Measurements from ENCODE around the gene CYP26B1.

DNA sequence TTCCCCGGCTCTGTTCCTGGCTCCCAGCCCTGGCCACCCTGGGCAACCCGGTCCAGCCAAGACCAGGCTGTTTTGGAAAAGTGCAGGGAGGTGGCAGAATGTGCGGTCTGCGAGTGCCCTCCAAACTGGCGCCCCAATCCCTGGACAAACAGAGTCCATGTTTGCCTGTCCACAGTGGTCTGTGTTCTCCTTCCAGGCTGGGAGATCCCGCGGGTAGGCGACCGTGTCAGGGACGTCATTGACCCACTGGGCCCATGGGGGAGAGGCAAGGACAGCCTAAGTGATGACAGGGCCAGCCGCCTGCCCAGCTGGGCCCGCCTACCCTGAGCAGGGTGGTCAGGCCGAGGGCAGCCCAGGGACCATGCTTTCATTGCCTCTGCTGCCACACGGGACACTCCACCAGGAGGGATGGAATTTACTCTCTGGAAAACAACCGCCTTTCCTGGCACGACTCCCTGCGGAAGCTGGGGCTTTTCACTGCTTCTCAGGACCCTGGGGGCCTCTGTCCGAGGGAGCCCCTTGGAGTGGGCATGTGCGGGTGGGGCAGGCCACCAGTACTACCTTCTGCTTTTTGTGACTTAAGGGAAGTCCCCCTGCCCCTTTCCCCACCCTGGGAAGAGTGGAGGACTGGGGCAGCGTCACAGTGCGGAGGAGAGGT is 20.1 kb downstream of the CYP26B1 start:
- TF ChIP-seq, protein P1, sequence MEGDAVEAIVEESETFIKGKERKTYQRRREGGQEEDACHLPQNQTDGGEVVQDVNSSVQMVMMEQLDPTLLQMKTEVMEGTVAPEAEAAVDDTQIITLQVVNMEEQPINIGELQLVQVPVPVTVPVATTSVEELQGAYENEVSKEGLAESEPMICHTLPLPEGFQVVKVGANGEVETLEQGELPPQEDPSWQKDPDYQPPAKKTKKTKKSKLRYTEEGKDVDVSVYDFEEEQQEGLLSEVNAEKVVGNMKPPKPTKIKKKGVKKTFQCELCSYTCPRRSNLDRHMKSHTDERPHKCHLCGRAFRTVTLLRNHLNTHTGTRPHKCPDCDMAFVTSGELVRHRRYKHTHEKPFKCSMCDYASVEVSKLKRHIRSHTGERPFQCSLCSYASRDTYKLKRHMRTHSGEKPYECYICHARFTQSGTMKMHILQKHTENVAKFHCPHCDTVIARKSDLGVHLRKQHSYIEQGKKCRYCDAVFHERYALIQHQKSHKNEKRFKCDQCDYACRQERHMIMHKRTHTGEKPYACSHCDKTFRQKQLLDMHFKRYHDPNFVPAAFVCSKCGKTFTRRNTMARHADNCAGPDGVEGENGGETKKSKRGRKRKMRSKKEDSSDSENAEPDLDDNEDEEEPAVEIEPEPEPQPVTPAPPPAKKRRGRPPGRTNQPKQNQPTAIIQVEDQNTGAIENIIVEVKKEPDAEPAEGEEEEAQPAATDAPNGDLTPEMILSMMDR (IDR thresholded peaks at IDR 0.05 in 8 of 11, conservative IDR thresholded peaks at IDR 0.05 in 3 of 11) = no peak
- TF ChIP-seq POLR2A (IDR thresholded peaks at IDR 0.05) = no peak

All from spleen (tissue), 7 donors.